Breast epithelium (tissue), 3 donors: Measurements from ENCODE around the gene ADGRL3.

Experiments used
- CTCF ChIP-seq, 3 donors: fragments of 450-650 bp; IDR thresholded peaks; one replicate each; pipeline ENCODE4 v1.5.1; 2016 to 2017; ENCODE audit warnings: antibody characterized with exemption in 3 of 3, mild to moderate bottlenecking in 3 of 3, moderate library complexity in 3 of 3
- POLR2A ChIP-seq: fragments of 450-650 bp; IDR thresholded peaks from one replicate; pipeline ENCODE4 v1.6.1; 2016; ENCODE audit warnings: antibody characterized with exemption, mild to moderate bottlenecking, moderate library complexity

- no peak for TF ChIP-seq CTCF (IDR thresholded peaks at IDR 0.05)
- TF ChIP-seq POLR2A: no peak
These were observed 96.0 kb downstream of the ADGRL3 start for GRCh38 chr4:61296144-61296543.
